Uterus (tissue), 4 donors: ENCODE data around the gene STARD10. TPM values are rescaled to one million over a fixed set of nuclear protein-coding genes. Genes with fewer than 3 reads are reported as not detected.

Source experiments
- DNase-seq, 2 donors: peaks; one replicate each; pipeline ENCODE4 v3.0.0-alpha.2; 2019 to 2020
- H3K27ac ChIP-seq, 2 donors: fragments of 200-600 bp; sonication (generic); 1 replicate in 1 of 2; 2 replicates in 1 of 2; pipeline ENCODE4 v1.5.1; 2016 to 2018
- H3K27me3 ChIP-seq, 2 donors: fragments of 200-600 bp; sonication (generic); one replicate each; pipeline ENCODE4 v1.5.1; 2018 to 2019; ENCODE audit warnings: control low read depth in 1 of 2
- H3K36me3 ChIP-seq, 2 donors: fragments of 200-600 bp; sonication (generic); one replicate each; pipeline ENCODE4 v1.5.1; 2019; ENCODE audit warnings: control low read depth in 1 of 2
- H3K4me1 ChIP-seq, 2 donors: fragments of 200-600 bp; sonication (generic); one replicate each; pipeline ENCODE4 v1.5.1; 2018 to 2019; ENCODE audit warnings: control low read depth in 1 of 2
- H3K4me3 ChIP-seq, 2 donors: fragments of 200-600 bp; sonication (generic); 1 replicate in 1 of 2; 2 replicates in 1 of 2; pipeline ENCODE4 v1.5.1; 2018 to 2019; ENCODE audit warnings: mild to moderate bottlenecking in 1 of 2
- H3K9me3 ChIP-seq, 2 donors: fragments of 200-600 bp; sonication (generic); one replicate each; pipeline ENCODE4 v1.5.1; 2019; ENCODE audit warnings: control low read depth in 1 of 2
- POLR2A ChIP-seq, 2 donors: fragments of 450-650 bp; IDR thresholded peaks; one replicate each; pipeline ENCODE4 v1.6.1; 2016; ENCODE audit warnings: antibody characterized with exemption in 2 of 2, mild to moderate bottlenecking in 1 of 2, moderate library complexity in 1 of 2
- intact Hi-C: fragments of 100-400 bp; cut with DNase I; formaldehyde crosslinking; loops from one replicate; pipeline ENCODE4 v1.15.1; 2023; ENCODE audit warnings: low total_unique reads
- total RNA-seq, 4 donors: library from RNA; depleted of rRNA in 3 of 4; stranded (reverse); fragments of >200 nt in 3 of 4; gene quantifications; one replicate each; pipeline versions ENCODE4 v1.1.0 to v1.2.4, GENCODE V29; 2014 to 2023
- TF ChIP-seq, protein P1 (sequence below), 4 experiments: fragments of 200-600 bp in 2 of 4; fragments of 450-650 bp in 2 of 4; sonication (generic) in 2 of 4; IDR thresholded peaks; one replicate each; pipeline ENCODE4 v1.5.1; 2016 to 2019; ENCODE audit warnings: antibody characterized with exemption in 4 of 4, mild to moderate bottlenecking in 2 of 4, moderate library complexity in 1 of 4
- donor health status: DM: yes; HTN: yes; CAD: no.

Gene STARD10
- total RNA-seq, 4 donors from 2014 or later, result 19.1 to 85.3 (median 53.0) TPM

DNA sequence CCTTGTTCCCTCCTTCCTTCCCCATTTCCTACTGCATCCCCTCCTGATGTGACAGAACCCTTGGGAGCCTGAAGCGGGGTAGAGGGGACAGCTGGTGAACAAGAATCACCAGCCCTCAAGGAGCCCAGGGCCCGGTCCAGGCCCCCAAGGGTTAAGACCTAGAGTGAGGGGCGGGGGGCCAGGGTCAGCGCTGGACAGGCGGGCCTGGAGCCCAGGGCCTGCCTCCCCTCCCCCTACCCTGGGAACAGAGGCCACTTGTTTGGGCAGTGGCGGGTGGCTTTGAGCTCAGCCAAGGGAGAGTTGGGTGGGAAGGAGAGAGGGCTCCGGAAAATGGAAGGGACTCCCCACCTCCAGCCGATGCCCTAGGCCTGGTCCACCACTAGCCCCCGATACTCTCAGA, 43.8 kb downstream of the STARD10 start:
- no peak for DNase-seq
- H3K4me1 ChIP-seq, result peaks cover 0 to 18% of the 10 kb centered on the region in 2 donors
- H3K36me3 ChIP-seq, result no peaks in the 10 kb centered on the region
- H3K9me3 ChIP-seq, result no peaks in the 10 kb centered on the region
- no peak for TF ChIP-seq POLR2A (IDR thresholded peaks at IDR 0.05)
- no peak overlapping the region for H3K4me3 ChIP-seq
- intact Hi-C loops, result no loop called here
- H3K27ac ChIP-seq, result no peak overlapping the region
- H3K27me3 ChIP-seq, result no peaks in the 10 kb centered on the region

DNA sequence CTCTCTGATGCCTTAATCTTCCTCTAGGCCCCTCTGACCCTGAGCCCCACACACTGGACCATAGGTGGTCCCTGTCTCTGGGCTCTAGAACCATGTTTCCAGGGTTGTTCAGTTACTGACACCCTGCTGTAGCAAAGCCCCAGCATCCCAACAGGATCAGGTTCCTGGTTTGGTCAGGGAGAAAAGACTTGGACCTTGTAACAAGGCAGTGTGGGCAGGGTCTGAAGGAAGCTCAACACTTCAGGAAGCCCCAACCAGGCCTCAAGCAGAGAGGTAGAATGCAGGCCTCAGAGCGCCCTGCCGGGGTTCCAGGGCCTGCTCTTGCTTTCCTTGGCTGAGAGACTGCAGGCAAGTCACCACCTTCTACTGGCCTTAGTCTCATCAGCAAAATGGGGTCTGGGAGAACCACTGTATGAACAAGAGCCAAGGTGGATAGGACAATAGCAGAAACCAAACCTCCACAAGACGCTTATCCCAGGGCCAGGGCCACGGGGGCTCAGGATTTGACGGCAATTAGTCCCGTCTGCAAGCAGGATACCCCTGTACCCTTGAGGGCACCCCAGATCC, 46.5 kb downstream of the STARD10 start:
- Histone ChIP-seq H3K4me3 (no peak overlapping the region), H3K36me3 (no peaks in the 10 kb centered on the region), H3K27ac (no peak overlapping the region), H3K4me1 (peaks cover 0 to 11% of the 10 kb centered on the region in 2 donors), H3K9me3 (no peaks in the 10 kb centered on the region), H3K27me3 (no peaks in the 10 kb centered on the region)
- intact Hi-C loops, result no loop called here
- DNase-seq, result no peak
- TF ChIP-seq, protein P1, sequence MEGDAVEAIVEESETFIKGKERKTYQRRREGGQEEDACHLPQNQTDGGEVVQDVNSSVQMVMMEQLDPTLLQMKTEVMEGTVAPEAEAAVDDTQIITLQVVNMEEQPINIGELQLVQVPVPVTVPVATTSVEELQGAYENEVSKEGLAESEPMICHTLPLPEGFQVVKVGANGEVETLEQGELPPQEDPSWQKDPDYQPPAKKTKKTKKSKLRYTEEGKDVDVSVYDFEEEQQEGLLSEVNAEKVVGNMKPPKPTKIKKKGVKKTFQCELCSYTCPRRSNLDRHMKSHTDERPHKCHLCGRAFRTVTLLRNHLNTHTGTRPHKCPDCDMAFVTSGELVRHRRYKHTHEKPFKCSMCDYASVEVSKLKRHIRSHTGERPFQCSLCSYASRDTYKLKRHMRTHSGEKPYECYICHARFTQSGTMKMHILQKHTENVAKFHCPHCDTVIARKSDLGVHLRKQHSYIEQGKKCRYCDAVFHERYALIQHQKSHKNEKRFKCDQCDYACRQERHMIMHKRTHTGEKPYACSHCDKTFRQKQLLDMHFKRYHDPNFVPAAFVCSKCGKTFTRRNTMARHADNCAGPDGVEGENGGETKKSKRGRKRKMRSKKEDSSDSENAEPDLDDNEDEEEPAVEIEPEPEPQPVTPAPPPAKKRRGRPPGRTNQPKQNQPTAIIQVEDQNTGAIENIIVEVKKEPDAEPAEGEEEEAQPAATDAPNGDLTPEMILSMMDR (IDR thresholded peaks at IDR 0.05), result no peak
- TF ChIP-seq POLR2A (IDR thresholded peaks at IDR 0.05), result no peak

DNA sequence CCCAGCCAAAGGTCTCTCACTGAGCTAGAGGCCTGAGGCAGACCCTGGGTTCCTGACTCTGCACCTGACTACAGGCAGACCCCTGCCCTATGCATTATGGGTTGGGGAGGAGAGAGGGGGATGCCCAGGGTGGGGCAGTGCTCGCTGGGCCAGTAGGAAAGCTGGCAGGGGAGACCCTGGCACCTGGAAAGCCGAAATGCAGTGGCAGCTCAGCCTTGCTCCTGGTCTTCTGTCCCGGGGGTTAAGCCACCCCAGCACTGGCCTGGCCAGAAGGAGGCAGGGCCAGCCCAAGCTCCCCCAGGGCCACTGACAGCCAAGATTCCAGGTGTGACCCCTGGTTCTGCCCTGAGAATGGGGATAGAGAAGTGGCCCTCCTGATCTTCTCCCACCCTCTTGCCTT, 47.0 kb downstream of the STARD10 start:
- H3K27ac ChIP-seq, result no peak overlapping the region
- intact Hi-C loops, result no loop called here
- H3K4me1 ChIP-seq, result peaks cover 0 to 9% of the 10 kb centered on the region in 2 donors

DNA sequence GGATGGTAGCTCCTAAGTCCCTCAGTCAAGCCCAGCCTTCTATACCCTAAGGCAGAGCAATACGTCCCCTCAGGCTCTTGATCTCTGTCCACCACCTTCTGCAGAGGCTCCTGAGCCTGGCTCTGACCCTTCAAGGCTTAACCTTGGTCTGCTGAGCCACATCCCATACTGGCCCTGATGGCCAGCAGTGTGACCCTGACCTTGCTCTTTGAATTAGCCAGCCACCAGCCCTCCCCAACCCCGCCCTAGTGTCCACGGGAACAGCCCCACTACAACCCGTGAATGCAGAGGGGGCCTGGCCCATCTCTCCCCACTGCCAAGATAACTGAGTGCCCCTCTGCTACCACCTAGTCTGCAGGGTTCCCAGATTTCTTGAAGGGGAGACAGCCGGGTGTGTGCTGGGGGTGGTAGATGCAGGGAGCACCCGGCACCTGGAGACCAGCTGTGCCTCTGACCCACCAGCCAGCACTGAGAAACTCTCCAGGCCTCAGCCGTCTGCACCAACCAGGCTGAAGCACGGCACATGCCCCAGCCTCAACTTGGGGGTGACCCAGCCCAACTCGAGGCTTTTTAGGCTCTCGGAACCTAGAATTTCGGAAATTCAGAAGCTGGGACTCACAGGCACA, 47.8 kb downstream of the STARD10 start:
- Histone ChIP-seq H3K4me3 (no peak overlapping the region), H3K36me3 (no peaks in the 10 kb centered on the region), H3K4me1 (peaks cover 0 to 1% of the 10 kb centered on the region in 2 donors), H3K9me3 (no peaks in the 10 kb centered on the region), H3K27me3 (no peaks in the 10 kb centered on the region), H3K27ac (no peak overlapping the region)
- intact Hi-C loops, result no loop called here
- no peak for TF ChIP-seq POLR2A (IDR thresholded peaks at IDR 0.05)
- TF ChIP-seq, protein P1 (IDR thresholded peaks at IDR 0.05), result no peak
- DNase-seq, result no peak

More for the DNA sequence above, 47.0 kb downstream of the STARD10 start:
- TF ChIP-seq, protein P1 (IDR thresholded peaks at IDR 0.05), result no peak
- TF ChIP-seq POLR2A (IDR thresholded peaks at IDR 0.05), result no peak
- Histone ChIP-seq H3K36me3 (no peaks in the 10 kb centered on the region), H3K27me3 (no peaks in the 10 kb centered on the region), H3K4me3 (no peak overlapping the region), H3K9me3 (no peaks in the 10 kb centered on the region)
- DNase-seq, result no peak

DNA sequence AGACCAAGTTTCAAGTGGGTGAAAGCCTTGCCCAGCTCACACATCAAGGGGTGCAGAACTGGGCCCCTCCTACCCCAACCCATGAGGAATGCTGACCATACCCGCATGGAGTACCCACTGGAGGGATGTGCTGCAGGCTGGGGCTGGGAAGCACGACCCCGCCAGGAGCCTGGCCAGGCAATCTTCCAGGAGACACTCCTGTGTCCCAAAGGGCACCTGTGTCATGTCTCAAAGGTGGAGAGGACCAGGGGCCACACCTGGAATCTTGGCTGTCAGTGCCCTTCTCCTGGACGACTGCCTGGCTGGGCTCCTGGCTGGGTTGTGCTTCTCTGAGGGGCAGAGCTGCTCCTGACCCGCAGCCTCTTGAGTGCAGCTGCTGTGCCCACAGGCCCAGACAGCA, 48.3 kb downstream of the STARD10 start:
- H3K4me3 ChIP-seq, result no peak overlapping the region
- H3K27me3 ChIP-seq, result no peaks in the 10 kb centered on the region
- H3K4me1 ChIP-seq, result no peaks in the 10 kb centered on the region
- H3K27ac ChIP-seq, result no peak overlapping the region
- DNase-seq, result no peak
- no peaks in the 10 kb centered on the region for H3K36me3 ChIP-seq
- TF ChIP-seq, protein P1 (IDR thresholded peaks at IDR 0.05), result no peak
- TF ChIP-seq POLR2A (IDR thresholded peaks at IDR 0.05), result no peak
- no peaks in the 10 kb centered on the region for H3K9me3 ChIP-seq
- intact Hi-C loops, result no loop called here
